Activated CD4-positive, alpha-beta T cell treated with anti-CD3 and anti-CD28 coated beads, Interleukin-2, Interleukin-4, amounts not matched to agents 100 ng/mL and 50 ng/mL, durations not matched to agents 16 hours and 8 hours (primary cell): ENCODE results near the gene TMC3.

ENCODE experiments used
- DNase-seq: peaks from one replicate; pipeline ENCODE4 v3.0.0-alpha.2; 2020; ENCODE audit warnings: low spot score

TMC3 gene

DNA sequence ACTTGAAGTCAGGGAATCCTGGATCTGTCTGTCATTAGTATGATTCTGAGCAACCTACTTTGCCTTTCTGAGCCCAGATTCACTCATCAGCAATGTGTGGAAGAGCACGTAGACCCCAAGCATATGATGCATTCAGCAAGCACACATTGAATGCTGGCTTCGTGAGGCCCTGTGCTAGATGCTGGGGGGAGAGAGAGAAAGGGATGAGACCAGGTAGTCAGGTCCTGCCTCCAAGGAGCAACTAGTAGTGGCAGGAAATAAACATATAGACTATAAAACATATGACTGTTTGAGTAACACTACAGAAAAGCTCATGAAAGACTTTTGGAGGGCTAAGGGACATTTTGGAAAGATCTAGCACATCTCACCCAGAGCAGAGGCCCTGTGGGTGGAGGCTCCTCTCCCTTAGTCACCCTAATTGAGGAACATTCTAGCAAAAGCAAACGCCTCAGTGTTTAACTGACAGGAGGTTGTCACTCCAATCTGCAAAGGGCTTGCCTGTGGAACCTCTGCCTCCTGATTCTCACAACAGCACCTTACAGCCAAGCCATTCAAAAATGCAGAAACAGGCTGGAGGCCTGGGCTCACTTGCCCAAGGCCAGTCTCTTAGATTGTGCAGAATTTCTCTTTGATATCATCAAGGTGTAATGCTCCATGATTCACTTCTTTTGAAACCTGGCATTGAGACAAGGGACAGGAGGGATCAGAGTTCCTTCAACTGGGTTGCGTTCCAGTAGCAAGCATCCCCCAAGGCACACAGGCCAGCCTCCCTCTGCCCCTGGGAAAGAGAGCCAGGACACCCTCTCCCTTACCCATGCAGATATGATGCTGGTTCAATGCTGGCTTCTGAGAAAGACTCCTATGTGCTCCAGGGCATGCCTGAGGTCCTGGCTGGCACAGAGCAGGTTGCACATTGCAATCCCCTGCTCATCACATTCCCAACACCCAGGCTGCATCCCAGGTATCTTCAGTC lies 76.1 kb downstream of the TMC3 start:
- DNase-seq: no peak

DNA sequence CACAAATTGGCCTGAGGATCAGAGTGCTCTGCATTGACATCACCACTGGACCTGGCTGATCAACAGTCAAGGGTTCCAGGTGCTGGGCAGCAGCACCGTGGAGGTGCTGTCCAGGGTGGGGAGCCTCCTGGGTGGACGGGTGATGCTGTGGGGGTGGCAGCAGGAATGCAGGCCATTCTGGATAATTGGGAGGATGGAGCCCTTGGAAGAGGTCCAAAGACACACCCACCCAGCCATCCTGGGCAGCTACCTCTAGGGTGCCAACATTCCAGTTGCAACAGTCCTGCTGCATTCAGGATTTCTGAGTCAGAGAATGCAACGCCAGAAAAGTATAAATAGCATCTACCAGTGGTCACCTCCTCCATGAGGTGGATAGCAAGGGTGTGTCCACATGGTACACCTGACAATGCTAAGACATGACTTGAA lies 76.9 kb downstream of the TMC3 start:
- no peak for DNase-seq

DNA sequence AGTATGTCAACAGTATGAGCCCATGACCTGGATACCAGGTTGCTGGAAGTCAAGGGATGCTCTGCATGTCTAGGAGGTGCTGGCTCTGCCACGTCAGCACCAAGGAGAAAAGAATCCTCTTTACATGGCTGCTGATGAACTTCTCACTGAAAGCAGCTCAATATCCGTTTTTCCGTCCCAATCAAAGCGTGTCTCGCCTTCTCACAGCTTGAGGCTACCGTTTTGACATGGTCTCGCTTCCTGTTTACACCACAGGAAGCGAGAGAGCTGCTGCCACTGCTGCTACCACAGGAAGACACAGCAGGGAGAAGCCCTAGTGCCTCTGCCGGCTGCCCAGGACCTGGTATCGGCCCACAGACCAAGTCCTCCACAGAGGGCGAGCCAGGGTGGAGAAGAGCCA lies 77.3 kb downstream of the TMC3 start:
- DNase-seq: peak; percentile 95

DNA sequence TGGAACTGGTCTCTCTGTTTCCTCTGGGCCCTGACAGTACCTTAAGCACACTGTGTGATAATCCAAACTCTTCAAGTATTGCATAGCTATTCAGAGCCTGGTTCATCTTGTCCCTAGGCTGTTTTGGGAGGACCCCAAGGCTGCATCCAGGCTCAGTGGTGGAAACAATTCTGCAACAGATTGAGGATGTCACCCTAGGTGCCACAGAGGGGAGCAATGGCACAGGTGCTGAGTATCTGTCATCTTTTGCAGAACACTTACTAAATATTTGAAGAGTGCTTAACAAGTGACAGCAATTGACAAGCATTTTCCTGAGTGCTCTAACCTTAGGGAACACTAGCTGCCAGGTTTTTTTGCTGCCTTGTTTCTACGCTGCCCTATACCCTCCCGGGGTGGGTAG lies 77.8 kb downstream of the TMC3 start:
- no peak for DNase-seq

DNA sequence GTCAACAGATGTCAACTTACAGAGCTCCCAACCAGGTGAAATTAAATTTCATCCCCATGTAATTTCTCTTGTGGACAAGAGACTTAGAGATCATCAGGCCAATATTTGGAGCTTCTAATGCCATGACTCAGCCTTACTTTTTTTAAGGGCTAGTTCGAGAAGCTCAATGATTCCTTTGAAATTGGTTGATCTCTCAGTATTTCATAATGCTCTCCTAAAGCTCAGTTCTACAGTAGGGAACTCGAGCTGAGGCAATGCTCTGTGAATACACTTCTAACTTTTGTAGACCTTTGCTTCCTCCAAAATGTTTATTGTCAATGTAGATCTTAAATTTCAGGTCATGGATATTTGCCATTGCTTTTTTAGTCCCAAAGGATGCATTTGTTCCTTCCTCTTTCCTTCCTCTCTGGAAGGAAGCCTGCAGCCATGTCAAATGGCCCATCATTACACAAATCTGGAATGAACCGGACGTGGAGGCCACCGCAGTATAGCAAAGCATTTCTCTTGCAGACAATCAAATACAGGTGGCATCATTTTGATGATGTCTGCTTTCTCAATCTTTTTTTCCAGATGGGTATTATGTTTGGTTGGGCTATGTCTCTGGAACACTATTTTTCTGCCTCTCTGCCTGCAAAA lies 78.4 kb downstream of the TMC3 start:
- DNase-seq: no peak

DNA sequence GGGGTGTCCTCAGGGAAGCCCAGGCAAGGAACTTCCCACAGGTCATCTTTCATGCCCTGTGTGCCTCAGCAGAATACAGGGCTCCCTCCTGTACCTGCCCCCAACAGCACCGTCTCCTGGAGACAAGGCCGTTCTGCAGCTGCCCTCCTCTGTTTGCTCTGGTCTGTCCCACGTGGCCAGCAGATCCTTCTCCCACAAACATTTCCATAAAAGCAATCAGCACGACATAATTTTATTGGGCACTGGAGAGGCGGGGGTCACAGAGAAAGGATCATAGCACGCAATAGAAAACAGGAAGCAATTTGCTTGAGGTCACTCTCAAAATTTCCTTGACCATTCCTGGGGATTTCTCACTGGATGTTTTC lies 79.5 kb downstream of the TMC3 start:
- no peak for DNase-seq

DNA sequence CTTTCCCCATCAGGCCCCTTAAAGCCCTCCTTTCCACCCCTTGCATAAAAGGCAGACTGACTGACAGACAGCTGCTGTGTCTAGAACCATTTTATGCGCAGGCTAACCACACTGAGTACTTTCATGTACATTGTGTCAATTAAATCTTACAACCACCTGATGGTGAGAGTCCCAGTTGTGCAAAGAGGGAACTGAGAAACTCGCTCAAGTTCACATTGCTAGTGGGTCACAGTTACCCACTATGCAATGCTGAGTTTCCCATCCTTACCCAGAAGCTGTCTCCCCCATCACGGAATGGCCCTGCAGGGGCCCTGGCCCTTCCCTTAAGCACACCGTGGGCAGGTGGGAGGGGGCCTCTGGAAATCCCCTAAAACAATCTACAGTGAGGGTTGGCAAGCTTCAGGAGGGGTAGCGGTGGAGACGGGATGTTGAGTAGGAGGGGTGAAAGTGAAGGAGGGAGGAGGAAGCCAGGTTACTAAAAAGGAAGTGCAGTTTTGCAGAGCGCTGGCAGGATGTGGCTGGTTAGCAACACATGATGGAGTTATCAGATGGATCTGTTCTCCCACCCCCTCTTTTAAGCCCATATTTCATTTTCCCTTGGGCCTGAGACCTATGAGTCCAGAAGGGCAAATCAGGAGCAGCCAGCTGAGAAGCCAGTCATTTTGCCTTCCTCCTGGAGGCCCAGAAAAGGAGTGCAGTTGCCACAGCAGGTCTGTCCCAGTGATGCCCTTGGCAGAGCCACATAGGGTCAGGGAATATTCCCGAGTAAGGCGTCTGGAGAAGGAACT lies 80.1 kb downstream of the TMC3 start:
- peak; percentile 88 for DNase-seq

DNA sequence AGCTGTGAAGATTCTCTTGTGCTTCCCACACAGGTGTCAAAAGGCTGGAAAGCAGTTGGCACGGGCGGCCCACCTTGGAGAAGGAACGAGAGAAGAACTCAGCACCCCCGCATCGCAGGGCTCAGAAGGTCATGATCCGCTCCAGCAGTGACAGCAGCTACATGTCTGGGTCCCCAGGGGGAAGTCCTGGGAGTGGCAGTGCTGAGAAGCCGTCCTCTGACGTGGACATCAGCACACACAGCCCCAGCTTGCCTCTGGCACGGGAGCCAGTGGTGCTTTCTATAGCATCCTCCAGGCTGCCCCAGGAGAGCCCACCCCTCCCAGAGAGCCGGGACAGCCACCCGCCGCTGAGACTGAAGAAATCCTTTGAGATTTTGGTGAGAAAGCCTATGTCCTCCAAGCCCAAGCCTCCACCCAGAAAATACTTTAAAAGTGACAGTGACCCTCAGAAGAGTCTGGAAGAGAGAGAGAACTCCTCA lies 81.5 kb downstream of the TMC3 start:
- DNase-seq: no peak

DNA sequence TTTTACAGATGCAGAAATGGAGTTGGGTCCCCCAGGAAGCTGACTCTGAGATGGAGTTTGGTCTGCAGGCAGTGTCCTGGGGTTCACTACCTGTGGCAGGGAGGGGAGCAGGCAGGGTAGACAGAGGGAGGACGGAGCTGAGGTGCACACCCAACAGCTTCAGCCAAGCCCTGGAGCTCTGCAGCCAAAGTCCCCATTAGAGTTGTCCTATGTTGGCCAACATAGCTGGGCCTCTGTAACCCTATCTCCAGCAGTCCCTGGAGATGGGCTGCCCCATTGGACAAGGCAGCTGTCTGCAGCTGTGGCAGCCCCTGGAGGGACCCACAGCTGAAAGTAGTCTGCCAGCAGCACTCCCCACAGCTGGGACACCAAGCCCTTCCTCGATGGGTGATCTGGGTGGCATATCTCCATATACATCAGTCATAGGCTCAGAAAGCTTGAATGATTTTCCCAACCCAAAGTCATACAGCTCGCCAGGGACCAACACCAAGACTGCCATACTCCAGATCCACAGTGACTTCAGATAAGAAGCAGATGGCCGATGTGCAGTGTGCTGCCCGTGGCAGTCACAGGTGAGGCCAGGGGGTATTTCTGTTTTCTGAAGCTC lies 82.0 kb downstream of the TMC3 start:
- DNase-seq: no peak

DNA sequence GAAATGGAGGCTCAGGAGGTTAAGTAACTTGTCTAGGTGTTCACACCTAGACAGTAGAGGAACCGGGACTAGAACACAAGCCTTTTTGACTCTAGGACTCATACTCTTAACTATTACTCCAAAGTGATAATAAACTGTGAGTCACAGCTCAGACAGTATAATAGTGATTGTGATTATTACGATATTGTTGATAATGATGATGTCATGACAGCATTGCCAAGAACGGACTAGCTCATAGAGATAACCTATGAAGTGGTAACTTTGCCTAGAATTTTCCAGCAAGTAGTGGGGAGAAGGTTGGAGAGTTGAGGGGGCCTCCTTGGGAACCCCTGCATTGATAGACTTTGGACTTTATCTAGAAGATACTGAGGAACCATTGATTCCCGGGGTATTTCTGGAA lies 84.1 kb downstream of the TMC3 start:
- no peak for DNase-seq

DNA sequence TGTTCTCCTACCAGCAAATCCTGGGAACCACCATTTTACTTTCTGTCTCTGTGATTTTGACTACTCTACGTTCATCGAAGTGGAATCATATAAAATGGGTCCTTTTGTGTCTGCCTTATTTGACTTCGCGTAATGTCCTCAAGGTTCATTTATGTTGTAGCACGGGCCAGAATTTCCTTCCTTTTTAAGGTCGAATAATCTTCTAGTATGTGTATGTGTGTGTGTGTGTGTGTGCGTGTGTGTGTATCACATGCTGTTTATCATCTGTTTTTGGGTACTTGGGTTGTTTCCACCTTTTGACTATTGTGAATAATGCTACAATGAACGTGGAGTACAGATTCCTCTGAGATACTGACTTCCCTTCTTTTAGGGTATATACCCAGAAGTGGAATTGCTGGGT lies 85.4 kb downstream of the TMC3 start:
- DNase-seq: no peak

DNA sequence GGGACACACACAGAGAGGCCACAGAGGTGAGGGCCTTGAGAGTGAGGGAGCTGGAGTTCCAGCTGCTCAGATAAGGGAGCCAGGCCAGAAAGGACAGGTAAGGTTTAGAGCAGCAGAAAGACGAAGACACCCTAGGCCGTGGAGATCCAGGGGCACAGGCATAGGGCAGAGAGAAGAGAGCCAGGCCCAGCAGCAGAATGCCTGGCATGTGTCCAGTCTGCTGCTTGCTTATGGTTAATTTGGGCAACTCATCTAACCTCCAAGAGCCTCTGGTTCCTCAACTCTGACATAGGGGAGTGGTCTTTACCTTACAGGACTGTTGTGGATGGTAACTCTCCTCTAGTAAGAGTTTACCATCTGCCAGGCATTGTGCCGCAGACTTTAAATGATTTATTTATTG lies 86.0 kb downstream of the TMC3 start:
- no peak for DNase-seq

DNA sequence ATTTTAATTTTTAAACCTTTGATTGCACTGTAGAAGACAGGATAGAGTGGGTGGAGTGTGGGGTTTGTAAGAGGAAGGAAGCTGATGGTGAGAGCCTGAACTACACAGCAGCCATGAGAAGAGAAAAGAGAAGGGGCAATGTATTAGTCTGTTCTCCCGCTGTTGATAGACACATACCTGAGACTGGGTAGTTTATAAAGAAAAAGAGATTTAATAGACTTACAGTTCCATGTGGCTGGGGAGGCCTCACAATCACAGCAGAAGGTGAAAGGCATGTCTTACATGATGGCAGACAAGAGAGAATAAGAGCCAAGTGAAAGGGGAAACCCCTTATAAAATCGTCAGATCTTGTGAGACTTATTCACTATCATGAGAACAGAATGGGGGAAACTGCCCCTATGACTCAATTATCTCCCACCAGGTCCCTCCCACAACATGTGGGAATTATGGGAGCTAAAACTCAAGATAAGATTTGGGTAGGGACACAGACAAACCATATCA lies 87.3 kb downstream of the TMC3 start:
- DNase-seq: no peak

DNA sequence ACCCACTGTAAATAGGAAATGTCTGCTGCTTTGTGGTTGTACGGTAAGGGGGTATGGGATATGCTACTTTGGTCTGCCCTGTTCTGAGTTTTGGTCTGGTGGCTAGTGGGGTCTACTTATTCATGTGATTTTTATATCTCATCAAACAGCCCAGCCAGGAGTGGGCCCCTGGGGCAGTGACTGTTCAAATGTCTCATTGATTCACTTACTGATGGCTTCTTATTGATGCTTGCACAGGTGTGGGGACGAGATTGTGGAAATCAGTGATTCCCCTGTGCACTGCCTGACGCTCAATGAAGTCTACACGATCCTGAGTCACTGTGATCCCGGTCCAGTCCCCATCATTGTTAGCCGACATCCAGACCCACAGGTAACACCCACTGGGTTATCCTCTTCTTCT lies 88.6 kb downstream of the TMC3 start:
- no peak for DNase-seq

DNA sequence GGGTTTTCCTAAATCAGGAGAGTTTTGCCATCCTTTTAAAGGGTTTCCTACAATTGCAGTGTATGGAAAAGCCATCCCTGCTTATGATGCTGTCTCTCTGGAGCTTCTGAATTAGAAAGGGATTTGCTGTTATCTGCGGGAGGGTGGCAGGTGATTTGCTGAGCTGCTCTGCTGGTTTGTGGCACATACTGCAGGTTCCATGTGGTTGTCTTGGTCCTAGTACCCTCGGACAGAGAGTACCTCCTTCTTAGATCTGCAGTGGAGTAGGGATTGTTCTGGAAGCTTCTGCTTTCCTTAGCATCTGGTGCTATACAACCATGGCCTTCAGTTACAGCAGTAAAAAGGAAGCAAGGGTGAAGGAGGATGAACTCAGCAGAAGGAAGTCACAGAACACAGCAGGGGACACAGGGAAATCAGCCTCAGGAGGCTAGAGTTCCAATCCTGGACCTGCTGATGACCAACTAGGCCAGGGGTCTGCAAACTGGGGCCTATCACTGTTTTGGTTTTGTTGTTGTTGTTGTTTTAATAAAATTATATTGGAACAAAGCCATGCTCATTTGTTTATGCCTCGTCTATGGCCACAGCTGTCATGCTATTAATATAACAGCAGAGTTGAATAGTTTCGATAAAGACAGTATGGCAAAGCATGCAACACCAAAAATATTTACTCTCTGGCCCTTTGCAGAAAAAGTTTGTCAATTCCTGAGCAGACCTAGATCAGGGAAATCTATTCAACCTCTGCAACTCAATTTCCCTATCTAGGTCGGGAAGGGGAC lies 89.6 kb downstream of the TMC3 start:
- DNase-seq: no peak

DNA sequence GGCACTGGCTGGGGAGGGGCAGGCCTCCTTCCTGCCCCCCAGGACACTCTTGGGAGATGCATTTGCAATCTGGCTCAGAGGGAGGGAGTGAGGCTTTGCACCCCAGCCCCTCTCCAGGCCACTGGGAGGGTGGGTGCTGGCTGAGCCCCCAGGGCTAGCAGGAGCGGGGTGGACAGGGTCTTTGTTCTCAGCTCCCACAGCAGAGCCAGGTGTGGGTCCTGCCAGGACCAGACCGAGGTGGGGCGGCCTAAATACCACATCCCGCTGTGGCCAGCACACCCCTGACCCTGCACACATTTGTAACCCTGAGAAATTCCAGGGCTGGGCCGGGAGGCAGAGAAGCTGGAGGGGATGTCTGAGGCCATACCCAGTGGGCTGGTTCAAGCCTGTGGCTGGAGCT lies 91.1 kb downstream of the TMC3 start:
- DNase-seq: no peak

DNA sequence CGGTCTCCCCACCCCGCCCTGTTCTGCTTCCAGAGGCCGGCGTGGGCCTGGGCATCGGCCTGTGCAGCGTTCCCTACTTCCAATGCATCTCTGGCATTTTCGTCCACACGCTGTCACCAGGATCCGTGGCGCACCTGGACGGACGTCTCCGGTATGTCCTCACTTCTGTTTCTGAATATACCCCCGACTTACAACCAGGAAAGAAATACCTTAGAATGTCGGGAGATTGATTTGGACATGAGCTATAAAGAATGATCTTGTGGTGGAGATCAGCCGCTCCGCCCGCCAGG lies 91.5 kb downstream of the TMC3 start:
- no peak for DNase-seq

DNA sequence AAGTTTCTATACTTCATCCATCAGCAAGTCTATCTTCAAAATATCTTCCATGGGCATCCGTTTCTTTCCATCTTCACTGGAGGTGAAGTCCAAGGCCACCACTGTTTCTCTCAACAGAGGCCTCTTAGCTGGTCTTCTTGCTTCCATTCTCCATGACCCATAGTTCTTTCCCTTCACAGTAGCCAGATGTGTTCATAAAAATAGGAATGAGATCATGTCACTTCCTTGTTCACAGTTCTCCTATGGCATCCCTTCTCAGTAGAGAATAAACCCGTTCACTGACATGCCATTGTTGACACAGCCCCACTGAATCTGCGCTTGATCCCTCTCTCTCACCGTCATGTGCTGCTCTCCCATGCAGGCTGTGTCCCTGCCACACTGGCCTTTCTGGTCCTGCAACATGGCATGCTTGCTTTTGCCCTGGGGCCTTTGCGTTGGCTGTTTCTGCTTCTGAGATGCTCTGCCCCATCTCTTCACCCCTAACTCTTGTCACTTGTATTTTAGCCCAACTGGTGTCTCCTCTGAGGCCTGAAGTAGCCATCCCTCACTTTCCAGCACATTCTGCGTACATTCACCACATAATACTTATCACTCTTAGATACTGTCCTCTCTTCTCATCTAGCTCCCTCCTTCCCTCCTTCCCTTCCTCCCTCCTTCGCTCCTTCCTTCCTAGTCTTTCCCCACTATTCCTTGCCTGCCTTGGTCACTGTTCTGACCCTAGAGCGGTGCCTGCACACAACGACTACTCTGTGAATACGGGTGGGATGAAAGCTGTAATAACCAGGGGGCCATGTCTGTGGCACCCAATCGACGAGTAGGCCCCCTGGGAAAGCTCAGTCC lies 92.0 kb downstream of the TMC3 start:
- DNase-seq: no peak

DNA sequence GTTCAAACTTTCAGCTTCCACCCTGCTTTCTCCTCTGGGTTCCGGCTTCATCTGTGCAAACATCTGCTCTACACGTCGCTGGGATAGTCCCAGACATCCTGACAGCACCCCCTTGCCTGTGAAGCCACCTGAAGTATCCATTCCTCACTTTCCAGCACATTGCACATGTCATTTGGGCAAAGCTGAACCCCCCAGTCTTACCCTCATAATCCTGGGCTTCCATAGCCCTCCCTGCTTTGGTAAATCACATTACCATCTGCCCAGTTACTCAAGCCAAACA lies 92.6 kb downstream of the TMC3 start:
- DNase-seq: no peak
